ENCODE measurements around the gene PADI1.

DNA sequence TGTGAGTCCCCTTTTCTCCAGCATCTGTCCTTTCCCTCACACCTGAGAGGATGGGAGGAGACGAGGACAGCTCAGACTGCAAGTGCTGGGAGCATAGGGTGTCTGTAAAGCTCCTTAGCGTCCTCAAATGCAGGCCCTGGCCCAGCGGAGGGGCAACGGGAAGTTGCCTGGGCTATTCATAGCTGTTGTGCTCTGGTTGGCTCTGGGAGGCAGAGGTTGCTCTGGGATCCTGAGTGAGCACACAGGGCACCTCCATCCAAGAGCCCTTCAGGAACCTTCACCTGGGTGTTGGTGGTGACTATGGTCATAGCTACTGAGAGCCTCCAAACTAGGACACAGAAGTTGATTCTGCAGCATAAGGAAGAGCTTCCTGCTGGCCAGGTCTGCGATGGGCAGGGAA lies 2.6 kb downstream of the PADI1 start:
- TF ChIP-seq, protein P1, sequence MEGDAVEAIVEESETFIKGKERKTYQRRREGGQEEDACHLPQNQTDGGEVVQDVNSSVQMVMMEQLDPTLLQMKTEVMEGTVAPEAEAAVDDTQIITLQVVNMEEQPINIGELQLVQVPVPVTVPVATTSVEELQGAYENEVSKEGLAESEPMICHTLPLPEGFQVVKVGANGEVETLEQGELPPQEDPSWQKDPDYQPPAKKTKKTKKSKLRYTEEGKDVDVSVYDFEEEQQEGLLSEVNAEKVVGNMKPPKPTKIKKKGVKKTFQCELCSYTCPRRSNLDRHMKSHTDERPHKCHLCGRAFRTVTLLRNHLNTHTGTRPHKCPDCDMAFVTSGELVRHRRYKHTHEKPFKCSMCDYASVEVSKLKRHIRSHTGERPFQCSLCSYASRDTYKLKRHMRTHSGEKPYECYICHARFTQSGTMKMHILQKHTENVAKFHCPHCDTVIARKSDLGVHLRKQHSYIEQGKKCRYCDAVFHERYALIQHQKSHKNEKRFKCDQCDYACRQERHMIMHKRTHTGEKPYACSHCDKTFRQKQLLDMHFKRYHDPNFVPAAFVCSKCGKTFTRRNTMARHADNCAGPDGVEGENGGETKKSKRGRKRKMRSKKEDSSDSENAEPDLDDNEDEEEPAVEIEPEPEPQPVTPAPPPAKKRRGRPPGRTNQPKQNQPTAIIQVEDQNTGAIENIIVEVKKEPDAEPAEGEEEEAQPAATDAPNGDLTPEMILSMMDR (IDR thresholded peaks at IDR 0.05) = no peak
- no peak for TF ChIP-seq POLR2A (IDR thresholded peaks at IDR 0.05)
